T-helper 1 cell treated with Interleukin-12 subunit alpha and Interleukin-12 subunit beta and Interleukin-4 antibody, amounts not matched to agents 30 μg/mL and 1 μg/mL, for 36 hours (primary cell): ENCODE data around the gene EIF4G3.
"Not testable (repeated sequence)": the region's sequence is repeated elsewhere in the genome, so short reads cannot be mapped to it uniquely, and the experiment has no call there.

Experiments used
- H3K27ac Mint-ChIP-seq: one replicate; pipeline ENCODE4 v1.8.0; 2021; ENCODE audit warnings: mild to moderate bottlenecking, mixed read lengths
- H3K27me3 Mint-ChIP-seq: one replicate; pipeline ENCODE4 v1.8.0; 2021; ENCODE audit warnings: low read depth, mixed read lengths
- H3K36me3 Mint-ChIP-seq: one replicate; pipeline ENCODE4 v1.8.0; 2021; ENCODE audit warnings: low read depth, mixed read lengths
- H3K4me1 Mint-ChIP-seq: one replicate; pipeline ENCODE4 v1.8.0; 2021; ENCODE audit warnings: low read depth, mixed read lengths
- H3K4me3 Mint-ChIP-seq: one replicate; pipeline ENCODE4 v1.8.0; 2021; ENCODE audit warnings: mild to moderate bottlenecking, moderate library complexity, mixed read lengths
- H3K9me3 Mint-ChIP-seq: one replicate; pipeline ENCODE4 v1.8.0; 2021; ENCODE audit warnings: mixed read lengths

EIF4G3 gene

GRCh38 chr1:21176586-21177555 is at the start of gene EIF4G3:
Gene EIF4G3 (minus strand): TSS chr1:21176897. CDS start chr1:21002742, 174,155 bp downstream.
- Mint-ChIP-seq H3K4me1 (peaks cover 23% of the 10 kb centered on the region), H3K4me3 (peak within 1 kb of the TSS; percentile 83), H3K27me3 (no peaks in the 10 kb centered on the region), H3K36me3 (peaks cover 7% of the 10 kb centered on the region), H3K9me3 (no peaks in the 10 kb centered on the region), H3K27ac (peak within 1 kb of the TSS; percentile 84)

GRCh38 chr1:21225065-21225464 is 48.4 kb upstream of the EIF4G3 start:
- H3K9me3 Mint-ChIP-seq = no peaks in the 10 kb centered on the region
- H3K27me3 Mint-ChIP-seq = no peaks in the 10 kb centered on the region
- no peak overlapping the region for H3K4me3 Mint-ChIP-seq
- H3K4me1 Mint-ChIP-seq = no peaks in the 10 kb centered on the region
- peaks cover 24% of the 10 kb centered on the region for H3K36me3 Mint-ChIP-seq
- H3K27ac Mint-ChIP-seq = no peak overlapping the region

- peaks cover 27% of the 10 kb centered on the region for H3K36me3 Mint-ChIP-seq
Observed at GRCh38 chr1:21220815-21221214, 44.1 kb upstream of the EIF4G3 start.

GRCh38 chr1:21219674-21220073 is 43.0 kb upstream of the EIF4G3 start:
- Mint-ChIP-seq H3K36me3 (peaks cover 24% of the 10 kb centered on the region), H3K27me3 (no peaks in the 10 kb centered on the region), H3K27ac (no peak overlapping the region), H3K4me3 (no peak overlapping the region), H3K9me3 (no peaks in the 10 kb centered on the region), H3K4me1 (peaks cover 3% of the 10 kb centered on the region)

More at GRCh38 chr1:21220815-21221214, 44.1 kb upstream of the EIF4G3 start:
- Mint-ChIP-seq H3K27ac (no peak overlapping the region), H3K4me3 (no peak overlapping the region), H3K9me3 (no peaks in the 10 kb centered on the region), H3K4me1 (peaks cover 3% of the 10 kb centered on the region), H3K27me3 (no peaks in the 10 kb centered on the region)

GRCh38 chr1:21217812-21218596 is 41.3 kb upstream of the EIF4G3 start:
- Mint-ChIP-seq H3K4me3 (no peak overlapping the region), H3K27me3 (no peaks in the 10 kb centered on the region), H3K27ac (no peak overlapping the region), H3K4me1 (peaks cover 3% of the 10 kb centered on the region), H3K9me3 (no peaks in the 10 kb centered on the region), H3K36me3 (peaks cover 18% of the 10 kb centered on the region)

GRCh38 chr1:21216835-21217811 is 40.4 kb upstream of the EIF4G3 start:
- H3K4me3 Mint-ChIP-seq = no peak overlapping the region
- no peaks in the 10 kb centered on the region for H3K9me3 Mint-ChIP-seq
- peaks cover 16% of the 10 kb centered on the region for H3K36me3 Mint-ChIP-seq
- peaks cover 3% of the 10 kb centered on the region for H3K4me1 Mint-ChIP-seq
- no peaks in the 10 kb centered on the region for H3K27me3 Mint-ChIP-seq
- H3K27ac Mint-ChIP-seq = no peak overlapping the region

GRCh38 chr1:21212126-21212525 is 35.4 kb upstream of the EIF4G3 start:
- H3K4me3 Mint-ChIP-seq = no peak overlapping the region
- H3K36me3 Mint-ChIP-seq = peaks cover 2% of the 10 kb centered on the region
- H3K9me3 Mint-ChIP-seq = no peaks in the 10 kb centered on the region
- no peak overlapping the region for H3K27ac Mint-ChIP-seq
- peaks cover 9% of the 10 kb centered on the region for H3K4me1 Mint-ChIP-seq
- H3K27me3 Mint-ChIP-seq = no peaks in the 10 kb centered on the region

- H3K9me3 Mint-ChIP-seq, H3K4me1 Mint-ChIP-seq, H3K27me3 Mint-ChIP-seq, H3K27ac Mint-ChIP-seq, H3K36me3 Mint-ChIP-seq, H3K4me3 Mint-ChIP-seq: not testable (repeated sequence)
Observed at GRCh38 chr1:21208137-21208700, 31.5 kb upstream of the EIF4G3 start.

GRCh38 chr1:21206117-21206516 is 29.4 kb upstream of the EIF4G3 start:
- no peaks in the 10 kb centered on the region for H3K36me3 Mint-ChIP-seq
- H3K4me1 Mint-ChIP-seq = peaks cover 6% of the 10 kb centered on the region
- no peaks in the 10 kb centered on the region for H3K9me3 Mint-ChIP-seq
- no peak overlapping the region for H3K4me3 Mint-ChIP-seq
- H3K27ac Mint-ChIP-seq = no peak overlapping the region
- H3K27me3 Mint-ChIP-seq = peaks cover 4% of the 10 kb centered on the region

GRCh38 chr1:21205416-21205815 is 28.7 kb upstream of the EIF4G3 start:
- Mint-ChIP-seq H3K4me1 (peaks cover 6% of the 10 kb centered on the region), H3K9me3 (no peaks in the 10 kb centered on the region), H3K36me3 (no peaks in the 10 kb centered on the region), H3K27ac (no peak overlapping the region), H3K4me3 (no peak overlapping the region), H3K27me3 (peaks cover 4% of the 10 kb centered on the region)

- no peaks in the 10 kb centered on the region for H3K9me3 Mint-ChIP-seq
- H3K4me3 Mint-ChIP-seq = no peak overlapping the region
- H3K27me3 Mint-ChIP-seq = peaks cover 8% of the 10 kb centered on the region
- H3K27ac Mint-ChIP-seq = no peak overlapping the region
- no peaks in the 10 kb centered on the region for H3K36me3 Mint-ChIP-seq
- no peaks in the 10 kb centered on the region for H3K4me1 Mint-ChIP-seq
Observed at GRCh38 chr1:21201650-21202049, 25.0 kb upstream of the EIF4G3 start.

- peaks cover 11% of the 10 kb centered on the region for H3K27me3 Mint-ChIP-seq
- H3K27ac Mint-ChIP-seq, H3K4me1 Mint-ChIP-seq, H3K4me3 Mint-ChIP-seq, H3K36me3 Mint-ChIP-seq, H3K9me3 Mint-ChIP-seq: not testable (repeated sequence)
Observed at GRCh38 chr1:21201238-21201637, 24.5 kb upstream of the EIF4G3 start.

GRCh38 chr1:21200767-21201166 is 24.1 kb upstream of the EIF4G3 start:
- Mint-ChIP-seq H3K27me3 (peaks cover 11% of the 10 kb centered on the region), H3K36me3 (no peaks in the 10 kb centered on the region), H3K4me1 (no peaks in the 10 kb centered on the region), H3K9me3 (no peaks in the 10 kb centered on the region), H3K4me3 (no peak overlapping the region), H3K27ac (no peak overlapping the region)

- Mint-ChIP-seq H3K27ac (no peak overlapping the region), H3K36me3 (no peaks in the 10 kb centered on the region), H3K27me3 (peaks cover 14% of the 10 kb centered on the region), H3K4me3 (no peak overlapping the region), H3K4me1 (peaks cover 2% of the 10 kb centered on the region), H3K9me3 (no peaks in the 10 kb centered on the region)
Observed at GRCh38 chr1:21198929-21199328, 22.2 kb upstream of the EIF4G3 start.
